ENCODE measurements around the gene RTRAF. TPM values are rescaled to one million over a fixed set of nuclear protein-coding genes. Genes with fewer than 3 reads are reported as not detected.

Gene RTRAF
- total and polyA plus RNA-seq, 2 experiments from 2014 or later, result 150 to 729 TPM

DNA sequence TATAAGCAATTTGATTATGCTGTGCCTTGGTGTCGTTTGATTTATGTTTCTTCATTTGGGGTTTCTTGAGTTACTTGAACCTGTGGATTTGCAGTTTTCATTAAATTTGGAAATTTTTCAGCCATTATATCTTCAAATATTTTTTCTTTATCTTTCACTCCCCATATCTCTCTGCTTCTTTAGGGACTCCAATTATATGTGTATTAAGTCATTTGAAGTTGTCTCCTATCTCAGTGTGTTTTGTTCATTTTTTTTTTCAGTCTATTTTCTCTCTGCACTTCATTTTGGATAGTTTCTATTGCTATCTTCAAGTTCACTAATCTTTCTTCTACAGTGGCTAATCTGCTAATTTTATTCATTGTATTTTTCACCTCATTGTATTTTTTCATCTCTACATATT lies 29.4 kb upstream of the RTRAF start:
- TF ChIP-seq POLR2AphosphoS5 (IDR thresholded peaks at IDR 0.05; ENCODE audit: low read depth), result no peak
- TF ChIP-seq, protein P1, sequence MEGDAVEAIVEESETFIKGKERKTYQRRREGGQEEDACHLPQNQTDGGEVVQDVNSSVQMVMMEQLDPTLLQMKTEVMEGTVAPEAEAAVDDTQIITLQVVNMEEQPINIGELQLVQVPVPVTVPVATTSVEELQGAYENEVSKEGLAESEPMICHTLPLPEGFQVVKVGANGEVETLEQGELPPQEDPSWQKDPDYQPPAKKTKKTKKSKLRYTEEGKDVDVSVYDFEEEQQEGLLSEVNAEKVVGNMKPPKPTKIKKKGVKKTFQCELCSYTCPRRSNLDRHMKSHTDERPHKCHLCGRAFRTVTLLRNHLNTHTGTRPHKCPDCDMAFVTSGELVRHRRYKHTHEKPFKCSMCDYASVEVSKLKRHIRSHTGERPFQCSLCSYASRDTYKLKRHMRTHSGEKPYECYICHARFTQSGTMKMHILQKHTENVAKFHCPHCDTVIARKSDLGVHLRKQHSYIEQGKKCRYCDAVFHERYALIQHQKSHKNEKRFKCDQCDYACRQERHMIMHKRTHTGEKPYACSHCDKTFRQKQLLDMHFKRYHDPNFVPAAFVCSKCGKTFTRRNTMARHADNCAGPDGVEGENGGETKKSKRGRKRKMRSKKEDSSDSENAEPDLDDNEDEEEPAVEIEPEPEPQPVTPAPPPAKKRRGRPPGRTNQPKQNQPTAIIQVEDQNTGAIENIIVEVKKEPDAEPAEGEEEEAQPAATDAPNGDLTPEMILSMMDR (conservative IDR thresholded peaks at IDR 0.05; ENCODE audit: low read depth in 2 of 2), result no peak
- TF ChIP-seq, protein P2, sequence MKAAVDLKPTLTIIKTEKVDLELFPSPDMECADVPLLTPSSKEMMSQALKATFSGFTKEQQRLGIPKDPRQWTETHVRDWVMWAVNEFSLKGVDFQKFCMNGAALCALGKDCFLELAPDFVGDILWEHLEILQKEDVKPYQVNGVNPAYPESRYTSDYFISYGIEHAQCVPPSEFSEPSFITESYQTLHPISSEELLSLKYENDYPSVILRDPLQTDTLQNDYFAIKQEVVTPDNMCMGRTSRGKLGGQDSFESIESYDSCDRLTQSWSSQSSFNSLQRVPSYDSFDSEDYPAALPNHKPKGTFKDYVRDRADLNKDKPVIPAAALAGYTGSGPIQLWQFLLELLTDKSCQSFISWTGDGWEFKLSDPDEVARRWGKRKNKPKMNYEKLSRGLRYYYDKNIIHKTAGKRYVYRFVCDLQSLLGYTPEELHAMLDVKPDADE (IDR thresholded peaks at IDR 0.05), result no peak
- no peak for TF ChIP-seq ZNF114 (CRISPR knock-in tag; IDR thresholded peaks at IDR 0.05)
- TF ChIP-seq EZH2phosphoT487 (IDR thresholded peaks at IDR 0.05; ENCODE audit: unreplicated experiment), result no peak
- no peak for TF ChIP-seq ZNF331 (CRISPR knock-in tag; IDR thresholded peaks at IDR 0.05; ENCODE audit: low read depth)
- TF ChIP-seq JUNB (IDR thresholded peaks at IDR 0.05; ENCODE audit: unreplicated experiment), result no peak
- TF ChIP-seq, protein P3, sequence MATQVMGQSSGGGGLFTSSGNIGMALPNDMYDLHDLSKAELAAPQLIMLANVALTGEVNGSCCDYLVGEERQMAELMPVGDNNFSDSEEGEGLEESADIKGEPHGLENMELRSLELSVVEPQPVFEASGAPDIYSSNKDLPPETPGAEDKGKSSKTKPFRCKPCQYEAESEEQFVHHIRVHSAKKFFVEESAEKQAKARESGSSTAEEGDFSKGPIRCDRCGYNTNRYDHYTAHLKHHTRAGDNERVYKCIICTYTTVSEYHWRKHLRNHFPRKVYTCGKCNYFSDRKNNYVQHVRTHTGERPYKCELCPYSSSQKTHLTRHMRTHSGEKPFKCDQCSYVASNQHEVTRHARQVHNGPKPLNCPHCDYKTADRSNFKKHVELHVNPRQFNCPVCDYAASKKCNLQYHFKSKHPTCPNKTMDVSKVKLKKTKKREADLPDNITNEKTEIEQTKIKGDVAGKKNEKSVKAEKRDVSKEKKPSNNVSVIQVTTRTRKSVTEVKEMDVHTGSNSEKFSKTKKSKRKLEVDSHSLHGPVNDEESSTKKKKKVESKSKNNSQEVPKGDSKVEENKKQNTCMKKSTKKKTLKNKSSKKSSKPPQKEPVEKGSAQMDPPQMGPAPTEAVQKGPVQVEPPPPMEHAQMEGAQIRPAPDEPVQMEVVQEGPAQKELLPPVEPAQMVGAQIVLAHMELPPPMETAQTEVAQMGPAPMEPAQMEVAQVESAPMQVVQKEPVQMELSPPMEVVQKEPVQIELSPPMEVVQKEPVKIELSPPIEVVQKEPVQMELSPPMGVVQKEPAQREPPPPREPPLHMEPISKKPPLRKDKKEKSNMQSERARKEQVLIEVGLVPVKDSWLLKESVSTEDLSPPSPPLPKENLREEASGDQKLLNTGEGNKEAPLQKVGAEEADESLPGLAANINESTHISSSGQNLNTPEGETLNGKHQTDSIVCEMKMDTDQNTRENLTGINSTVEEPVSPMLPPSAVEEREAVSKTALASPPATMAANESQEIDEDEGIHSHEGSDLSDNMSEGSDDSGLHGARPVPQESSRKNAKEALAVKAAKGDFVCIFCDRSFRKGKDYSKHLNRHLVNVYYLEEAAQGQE (IDR thresholded peaks at IDR 0.05; ENCODE audit: unreplicated experiment), result no peak
- no peak for TF ChIP-seq NANOG (IDR thresholded peaks at IDR 0.05; ENCODE audit: borderline replicate concordance)
- TF ChIP-seq, protein P4, sequence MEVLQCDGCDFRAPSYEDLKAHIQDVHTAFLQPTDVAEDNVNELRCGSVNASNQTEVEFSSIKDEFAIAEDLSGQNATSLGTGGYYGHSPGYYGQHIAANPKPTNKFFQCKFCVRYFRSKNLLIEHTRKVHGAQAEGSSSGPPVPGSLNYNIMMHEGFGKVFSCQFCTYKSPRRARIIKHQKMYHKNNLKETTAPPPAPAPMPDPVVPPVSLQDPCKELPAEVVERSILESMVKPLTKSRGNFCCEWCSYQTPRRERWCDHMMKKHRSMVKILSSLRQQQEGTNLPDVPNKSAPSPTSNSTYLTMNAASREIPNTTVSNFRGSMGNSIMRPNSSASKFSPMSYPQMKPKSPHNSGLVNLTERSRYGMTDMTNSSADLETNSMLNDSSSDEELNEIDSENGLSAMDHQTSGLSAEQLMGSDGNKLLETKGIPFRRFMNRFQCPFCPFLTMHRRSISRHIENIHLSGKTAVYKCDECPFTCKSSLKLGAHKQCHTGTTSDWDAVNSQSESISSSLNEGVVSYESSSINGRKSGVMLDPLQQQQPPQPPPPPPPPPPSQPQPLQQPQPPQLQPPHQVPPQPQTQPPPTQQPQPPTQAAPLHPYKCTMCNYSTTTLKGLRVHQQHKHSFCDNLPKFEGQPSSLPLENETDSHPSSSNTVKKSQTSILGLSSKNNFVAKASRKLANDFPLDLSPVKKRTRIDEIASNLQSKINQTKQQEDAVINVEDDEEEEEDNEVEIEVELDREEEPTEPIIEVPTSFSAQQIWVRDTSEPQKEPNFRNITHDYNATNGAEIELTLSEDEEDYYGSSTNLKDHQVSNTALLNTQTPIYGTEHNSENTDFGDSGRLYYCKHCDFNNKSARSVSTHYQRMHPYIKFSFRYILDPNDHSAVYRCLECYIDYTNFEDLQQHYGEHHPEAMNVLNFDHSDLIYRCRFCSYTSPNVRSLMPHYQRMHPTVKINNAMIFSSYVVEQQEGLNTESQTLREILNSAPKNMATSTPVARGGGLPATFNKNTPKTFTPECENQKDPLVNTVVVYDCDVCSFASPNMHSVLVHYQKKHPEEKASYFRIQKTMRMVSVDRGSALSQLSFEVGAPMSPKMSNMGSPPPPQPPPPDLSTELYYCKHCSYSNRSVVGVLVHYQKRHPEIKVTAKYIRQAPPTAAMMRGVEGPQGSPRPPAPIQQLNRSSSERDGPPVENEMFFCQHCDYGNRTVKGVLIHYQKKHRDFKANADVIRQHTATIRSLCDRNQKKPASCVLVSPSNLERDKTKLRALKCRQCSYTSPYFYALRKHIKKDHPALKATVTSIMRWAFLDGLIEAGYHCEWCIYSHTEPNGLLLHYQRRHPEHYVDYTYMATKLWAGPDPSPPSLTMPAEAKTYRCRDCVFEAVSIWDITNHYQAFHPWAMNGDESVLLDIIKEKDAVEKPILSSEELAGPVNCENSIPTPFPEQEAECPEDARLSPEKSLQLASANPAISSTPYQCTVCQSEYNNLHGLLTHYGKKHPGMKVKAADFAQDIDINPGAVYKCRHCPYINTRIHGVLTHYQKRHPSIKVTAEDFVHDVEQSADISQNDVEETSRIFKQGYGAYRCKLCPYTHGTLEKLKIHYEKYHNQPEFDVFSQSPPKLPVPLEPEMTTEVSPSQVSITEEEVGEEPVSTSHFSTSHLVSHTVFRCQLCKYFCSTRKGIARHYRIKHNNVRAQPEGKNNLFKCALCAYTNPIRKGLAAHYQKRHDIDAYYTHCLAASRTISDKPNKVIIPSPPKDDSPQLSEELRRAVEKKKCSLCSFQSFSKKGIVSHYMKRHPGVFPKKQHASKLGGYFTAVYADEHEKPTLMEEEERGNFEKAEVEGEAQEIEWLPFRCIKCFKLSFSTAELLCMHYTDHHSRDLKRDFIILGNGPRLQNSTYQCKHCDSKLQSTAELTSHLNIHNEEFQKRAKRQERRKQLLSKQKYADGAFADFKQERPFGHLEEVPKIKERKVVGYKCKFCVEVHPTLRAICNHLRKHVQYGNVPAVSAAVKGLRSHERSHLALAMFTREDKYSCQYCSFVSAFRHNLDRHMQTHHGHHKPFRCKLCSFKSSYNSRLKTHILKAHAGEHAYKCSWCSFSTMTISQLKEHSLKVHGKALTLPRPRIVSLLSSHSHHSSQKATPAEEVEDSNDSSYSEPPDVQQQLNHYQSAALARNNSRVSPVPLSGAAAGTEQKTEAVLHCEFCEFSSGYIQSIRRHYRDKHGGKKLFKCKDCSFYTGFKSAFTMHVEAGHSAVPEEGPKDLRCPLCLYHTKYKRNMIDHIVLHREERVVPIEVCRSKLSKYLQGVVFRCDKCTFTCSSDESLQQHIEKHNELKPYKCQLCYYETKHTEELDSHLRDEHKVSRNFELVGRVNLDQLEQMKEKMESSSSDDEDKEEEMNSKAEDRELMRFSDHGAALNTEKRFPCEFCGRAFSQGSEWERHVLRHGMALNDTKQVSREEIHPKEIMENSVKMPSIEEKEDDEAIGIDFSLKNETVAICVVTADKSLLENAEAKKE (CRISPR knock-in tag; IDR thresholded peaks at IDR 0.05), result no peak
- TF ChIP-seq EZH2 (IDR thresholded peaks at IDR 0.05; ENCODE audit: low read depth, unreplicated experiment), result no peak
- TF ChIP-seq STAT1 (IDR thresholded peaks at IDR 0.05; ENCODE audit: unreplicated experiment), result no peak
- TF ChIP-seq CREB1 (CRISPR knock-in tag; IDR thresholded peaks at IDR 0.05; ENCODE audit: low read depth), result no peak
- no peaks in the 10 kb centered on the region for H3K9me2 ChIP-seq (ENCODE audit: insufficient read depth)
- Mint-ChIP-seq H3K4me1 (peaks cover 5% of the 10 kb centered on the region), H3K4me3 (no peak overlapping the region), H3K27me3 (ENCODE audit: insufficient read depth, low read depth, poor library complexity) (peaks cover 3% of the 10 kb centered on the region), H3K9me3 (peaks cover 27% of the 10 kb centered on the region), H3K36me3 (ENCODE audit: low read depth) (peaks cover 29% of the 10 kb centered on the region), H3K27ac (no peak overlapping the region)
- H3K27me3 ChIP-seq (ENCODE audit: insufficient read depth), result no peaks in the 10 kb centered on the region
- H2AFZ ChIP-seq, result no peak overlapping the region
- no peaks in the 10 kb centered on the region for H3K4me1 ChIP-seq (ENCODE audit: insufficient read depth)
- no peaks in the 10 kb centered on the region for H4K20me1 ChIP-seq (replicated peaks; ENCODE audit: insufficient read depth)
- no peak overlapping the region for H3K4me3 ChIP-seq
- H3K27ac ChIP-seq (ENCODE audit: low read depth), result no peak overlapping the region
- no peaks in the 10 kb centered on the region for H3K79me2 ChIP-seq (replicated peaks; ENCODE audit: insufficient read depth)
- DNase-seq (ENCODE audit: low spot score) (no peak), ATAC-seq (no peak)
- H3K36me3 ChIP-seq (ENCODE audit: insufficient read depth), result no peaks in the 10 kb centered on the region
- no peak overlapping the region for H3K4me2 ChIP-seq
- no peaks in the 10 kb centered on the region for H3F3A ChIP-seq (replicated peaks; ENCODE audit: low read depth)
